ENCODE data around the gene ARHGAP8.

- TF ChIP-seq SIN3A (IDR thresholded peaks at IDR 0.05; ENCODE audit: borderline replicate concordance, low read depth, low read length), result no peak
- no peak for TF ChIP-seq ZNF446 (CRISPR knock-in tag; IDR thresholded peaks at IDR 0.05)
- TF ChIP-seq SMARCE1 (IDR thresholded peaks at IDR 0.05; ENCODE audit: borderline replicate concordance), result no peak
- no peak for TF ChIP-seq MAFF (IDR thresholded peaks at IDR 0.05; ENCODE audit: low read depth, low read length)
- TF ChIP-seq ZBTB7A (CRISPR knock-in tag; IDR thresholded peaks at IDR 0.05), result no peak
- no peak for TF ChIP-seq ETV6 (CRISPR knock-in tag; conservative IDR thresholded peaks at IDR 0.05)
- no peak for TF ChIP-seq JUNB (CRISPR knock-in tag; IDR thresholded peaks at IDR 0.05; ENCODE audit: borderline replicate concordance)
- TF ChIP-seq ZBTB40 (IDR thresholded peaks at IDR 0.05), result no peak
- no peak for TF ChIP-seq ZBTB40 (CRISPR knock-in tag; IDR thresholded peaks at IDR 0.05)
- TF ChIP-seq CTCF (CRISPR knock-in tag; IDR thresholded peaks at IDR 0.05), result no peak
- TF ChIP-seq TAF1 (CRISPR knock-in tag; IDR thresholded peaks at IDR 0.05), result no peak
Observed at GRCh38 chr22:44732017-44732561, 20.3 kb upstream of the ARHGAP8 start.
